SU-DHL-6 (cell line): Measurements from ENCODE around the gene EPB41.

ENCODE experiments used
- H2AFZ ChIP-seq: fragments of 200-600 bp; sonication (generic); 2 replicates; pipeline ENCODE4 v1.6.1; 2014; ENCODE audit warnings: low read depth, mild to moderate bottlenecking, moderate library complexity, mixed read lengths, antibody characterized with exemption, low read length; ENCODE audit not compliant: severe bottlenecking
- H3F3A ChIP-seq: fragments of 200-600 bp; shearing (Covaris generic); 2 replicates; pipeline ENCODE4 v1.6.0; 2016; ENCODE audit warnings: antibody characterized with exemption, mild to moderate bottlenecking; ENCODE audit not compliant: insufficient read depth
- H3K27ac ChIP-seq: fragments of 200-600 bp; sonication (generic); 2 replicates; pipeline ENCODE4 v1.5.1; 2016; ENCODE audit warnings: low read depth, mild to moderate bottlenecking, low read length, moderate library complexity, mixed read lengths
- H3K27me3 ChIP-seq: fragments of 200-600 bp; sonication (generic), shearing (Covaris generic); 2 replicates; pipeline ENCODE4 v1.6.0; 2014; ENCODE audit warnings: mild to moderate bottlenecking, low read length
- H3K36me3 ChIP-seq: fragments of 200-600 bp; sonication (generic); 2 replicates; pipeline ENCODE4 v1.6.1; 2014; ENCODE audit warnings: mild to moderate bottlenecking, low read length, mixed read lengths
- H3K4me2 ChIP-seq: fragments of 300-600, 200-600 bp; shearing (Covaris generic), sonication (generic); 2 replicates; pipeline ENCODE4 v1.6.0; 2014; ENCODE audit warnings: low read length, low read depth, mild to moderate bottlenecking; ENCODE audit not compliant: poor library complexity, severe bottlenecking
- H3K4me3 ChIP-seq: fragments of 200-600 bp; sonication (generic); 2 replicates; pipeline ENCODE4 v1.5.1; 2014; ENCODE audit warnings: antibody characterized with exemption, low read length, mild to moderate bottlenecking, mixed read lengths; ENCODE audit not compliant: insufficient read depth, poor library complexity, severe bottlenecking
- H3K79me2 ChIP-seq: fragments of 200-600 bp; sonication (generic); 2 replicates; pipeline ENCODE4 v1.6.1; 2014; ENCODE audit warnings: mild to moderate bottlenecking, low read length, moderate library complexity; ENCODE audit not compliant: insufficient read depth
- H3K9ac ChIP-seq: fragments of 200-600 bp; sonication (generic); 2 replicates; pipeline ENCODE4 v1.7.0; 2014; ENCODE audit warnings: mild to moderate bottlenecking, low read length
- H3K9me2 ChIP-seq: fragments of 200-600 bp; sonication (generic); replicated peaks from 2 replicates; pipeline ENCODE4 v1.6.1; 2014; ENCODE audit warnings: low read length; ENCODE audit not compliant: insufficient read depth
- H3K9me3 ChIP-seq: fragments of 200-600 bp; sonication (generic); 2 replicates; pipeline ENCODE4 v1.6.1; 2014; ENCODE audit warnings: low read length, mixed read lengths; ENCODE audit not compliant: insufficient read depth
- H4K20me1 ChIP-seq: fragments of 200-600 bp; sonication (generic); 2 replicates; pipeline ENCODE4 v1.6.1; 2014; ENCODE audit warnings: low read depth, mild to moderate bottlenecking, antibody characterized with exemption, low read length, moderate library complexity, mixed read lengths
- EZH2phosphoT487 ChIP-seq: fragments of 200-600 bp; sonication (generic), shearing (Covaris generic); conservative IDR thresholded peaks from 2 replicates; pipeline ENCODE4 v1.6.1; 2018; ENCODE audit warnings: mild to moderate bottlenecking, antibody characterized with exemption, low read length, moderate library complexity, mixed read lengths
- TF ChIP-seq, protein P1 (sequence below): fragments of 200-600 bp; sonication (generic); IDR thresholded peaks from one replicate; pipeline ENCODE4 v1.5.1; 2017; ENCODE audit warnings: antibody characterized with exemption, mild to moderate bottlenecking, low read length, moderate library complexity; ENCODE audit not compliant: insufficient read depth, poor library complexity, severe bottlenecking

The EPB41 gene

DNA sequence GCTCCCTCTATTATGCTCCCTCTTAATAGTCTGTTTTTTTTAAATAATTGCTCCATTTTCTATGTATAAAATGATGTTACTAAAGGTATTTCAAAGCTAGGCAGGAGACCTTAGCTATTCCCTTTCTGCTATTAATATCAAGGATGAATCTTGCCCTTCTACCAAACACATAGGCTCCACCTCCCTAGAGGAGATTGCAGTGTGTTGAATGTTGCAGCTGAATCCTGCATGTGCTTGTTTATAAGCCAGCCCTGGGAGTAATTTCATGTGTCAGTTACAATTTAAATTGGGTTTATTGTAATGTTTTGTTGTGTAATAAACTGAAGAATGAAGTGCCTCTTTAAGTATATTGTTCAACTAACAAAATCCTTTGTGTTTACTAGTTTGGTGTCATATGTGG lies 143.3 kb downstream of the EPB41 start:
- Histone ChIP-seq H3K4me3 (no peak overlapping the region), H4K20me1 (no peaks in the 10 kb centered on the region), H3K27ac (no peak overlapping the region), H3K9me2 (no peaks in the 10 kb centered on the region), H3K4me2 (no peak overlapping the region), H2AFZ (no peak overlapping the region), H3K79me2 (no peaks in the 10 kb centered on the region), H3K9ac (no peak overlapping the region), H3F3A (no peaks in the 10 kb centered on the region), H3K36me3 (peaks cover 7% of the 10 kb centered on the region; the same call in 1 of the 2 replicates), H3K9me3 (no peaks in the 10 kb centered on the region), H3K27me3 (no peaks in the 10 kb centered on the region)
- TF ChIP-seq EZH2phosphoT487: no peak
- TF ChIP-seq, protein P1, sequence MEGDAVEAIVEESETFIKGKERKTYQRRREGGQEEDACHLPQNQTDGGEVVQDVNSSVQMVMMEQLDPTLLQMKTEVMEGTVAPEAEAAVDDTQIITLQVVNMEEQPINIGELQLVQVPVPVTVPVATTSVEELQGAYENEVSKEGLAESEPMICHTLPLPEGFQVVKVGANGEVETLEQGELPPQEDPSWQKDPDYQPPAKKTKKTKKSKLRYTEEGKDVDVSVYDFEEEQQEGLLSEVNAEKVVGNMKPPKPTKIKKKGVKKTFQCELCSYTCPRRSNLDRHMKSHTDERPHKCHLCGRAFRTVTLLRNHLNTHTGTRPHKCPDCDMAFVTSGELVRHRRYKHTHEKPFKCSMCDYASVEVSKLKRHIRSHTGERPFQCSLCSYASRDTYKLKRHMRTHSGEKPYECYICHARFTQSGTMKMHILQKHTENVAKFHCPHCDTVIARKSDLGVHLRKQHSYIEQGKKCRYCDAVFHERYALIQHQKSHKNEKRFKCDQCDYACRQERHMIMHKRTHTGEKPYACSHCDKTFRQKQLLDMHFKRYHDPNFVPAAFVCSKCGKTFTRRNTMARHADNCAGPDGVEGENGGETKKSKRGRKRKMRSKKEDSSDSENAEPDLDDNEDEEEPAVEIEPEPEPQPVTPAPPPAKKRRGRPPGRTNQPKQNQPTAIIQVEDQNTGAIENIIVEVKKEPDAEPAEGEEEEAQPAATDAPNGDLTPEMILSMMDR: no peak

DNA sequence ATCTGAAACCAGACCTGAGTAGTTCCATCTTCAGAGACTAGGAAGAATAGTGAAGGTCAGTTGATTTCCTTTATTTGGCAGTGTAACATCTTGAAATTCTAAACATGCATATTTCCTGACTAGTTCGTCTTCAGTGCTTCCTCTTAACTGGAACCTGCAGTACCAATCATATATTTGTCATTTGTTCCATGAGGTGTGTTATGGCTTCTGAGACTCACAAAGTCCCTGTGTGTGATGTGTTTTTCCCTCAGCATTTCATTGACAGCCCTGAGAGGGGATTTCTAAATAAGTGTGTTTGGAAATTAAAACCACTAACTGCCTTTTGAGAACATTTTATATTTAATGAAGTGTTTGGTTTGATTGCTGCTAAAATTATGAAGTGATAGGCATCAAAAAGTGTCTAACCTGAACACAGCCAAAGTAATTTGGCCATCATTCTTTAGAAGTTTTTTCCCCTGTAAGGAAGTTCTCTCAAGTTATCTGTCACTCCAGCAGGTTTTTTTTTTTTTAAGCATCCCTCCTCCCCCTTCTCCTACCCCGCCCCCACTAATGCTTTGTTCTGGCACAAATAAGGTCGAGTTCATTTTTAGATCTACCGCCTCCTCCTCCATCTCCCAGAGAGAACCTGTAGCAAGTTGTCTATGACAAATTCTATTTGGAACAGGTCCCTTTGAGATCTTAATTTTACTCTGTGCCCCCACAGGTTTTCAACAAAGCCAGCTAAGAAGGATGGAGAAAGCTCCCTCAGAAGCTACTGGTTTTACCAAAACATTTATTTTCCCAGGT lies 148.0 kb downstream of the EPB41 start:
- Histone ChIP-seq H4K20me1 (no peaks in the 10 kb centered on the region), H3K4me2 (no peak overlapping the region), H3K9me2 (no peaks in the 10 kb centered on the region), H3K79me2 (no peaks in the 10 kb centered on the region), H3F3A (no peaks in the 10 kb centered on the region), H3K4me3 (no peak overlapping the region), H2AFZ (no peak overlapping the region), H3K9ac (no peak overlapping the region), H3K36me3 (peaks cover 18% of the 10 kb centered on the region), H3K27ac (no peak overlapping the region), H3K27me3 (no peaks in the 10 kb centered on the region), H3K9me3 (no peaks in the 10 kb centered on the region)
- TF ChIP-seq, protein P1: no peak
- TF ChIP-seq EZH2phosphoT487: no peak

DNA sequence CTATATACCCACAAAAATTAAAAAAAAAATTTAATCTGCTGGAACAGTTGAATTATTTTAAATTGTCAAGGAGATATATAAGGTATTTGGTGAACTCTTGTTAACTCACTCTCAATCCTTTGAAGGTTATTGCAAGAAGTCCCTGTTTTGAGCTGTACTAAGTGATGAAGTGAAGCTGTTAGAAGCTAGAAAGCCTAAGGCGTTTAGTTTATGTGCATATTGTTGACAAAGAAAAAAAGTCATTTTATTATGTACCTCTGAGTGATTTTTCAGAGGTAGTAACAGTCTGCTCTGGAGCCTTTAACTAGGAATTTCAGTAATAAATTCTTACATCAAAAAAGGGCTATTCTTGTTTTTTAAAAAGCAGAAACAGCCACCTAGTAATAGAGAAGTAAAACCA lies 149.7 kb downstream of the EPB41 start:
- H3K9me2 ChIP-seq: no peaks in the 10 kb centered on the region
- H3K79me2 ChIP-seq: no peaks in the 10 kb centered on the region
- H3K9ac ChIP-seq: no peak overlapping the region
- H3K36me3 ChIP-seq: peaks cover 11% of the 10 kb centered on the region
- H3K4me2 ChIP-seq: no peak overlapping the region
- H3K27me3 ChIP-seq: no peaks in the 10 kb centered on the region
- no peaks in the 10 kb centered on the region for H3F3A ChIP-seq
- H3K4me3 ChIP-seq: no peak overlapping the region
- no peaks in the 10 kb centered on the region for H3K9me3 ChIP-seq
- no peak overlapping the region for H2AFZ ChIP-seq
- H4K20me1 ChIP-seq: no peaks in the 10 kb centered on the region
- TF ChIP-seq, protein P1: no peak
- no peak for TF ChIP-seq EZH2phosphoT487
- no peak overlapping the region for H3K27ac ChIP-seq
